GM19452 (cell line): ENCODE results near the gene ATPAF2.

Experiments used
- ATAC-seq: cut with Tn5 transposase; IDR thresholded peaks from one replicate; pipeline ENCODE4 v1.9.1; 2021; ENCODE audit not compliant: unreplicated experiment

The ATPAF2 gene

DNA sequence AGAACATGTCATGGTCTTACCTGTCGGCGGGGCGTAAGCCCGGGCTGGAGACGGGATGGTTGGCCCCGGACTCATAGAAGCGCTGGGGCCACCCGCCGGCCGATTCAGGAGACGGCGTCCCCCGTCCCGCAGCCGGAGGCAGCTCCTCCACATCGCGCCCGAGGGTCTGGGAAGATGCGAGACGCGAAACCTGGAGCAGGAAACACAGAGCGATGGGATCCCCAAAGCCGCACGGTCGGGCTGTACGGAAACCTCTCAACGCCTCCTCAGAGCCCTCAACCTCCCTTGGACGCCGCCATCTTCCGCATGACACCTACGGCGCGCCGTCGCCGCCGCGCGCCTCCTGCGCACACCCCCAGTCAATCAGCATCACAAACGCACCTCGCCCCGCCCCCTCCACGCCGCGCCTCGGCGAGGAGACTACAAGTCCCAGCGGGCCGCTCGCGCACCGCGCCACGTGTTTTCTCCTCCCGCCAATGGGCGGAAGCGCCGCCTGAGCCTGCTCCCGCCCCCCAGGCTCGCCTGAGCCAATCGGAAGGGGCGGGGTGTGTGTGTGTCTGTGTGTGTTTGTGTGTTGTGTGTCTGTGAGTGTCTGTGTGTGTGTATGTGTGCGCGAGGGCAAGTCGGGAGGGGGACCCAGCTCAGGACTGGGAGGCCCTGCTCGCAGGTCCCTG is at the start of gene ATPAF2, which contains the start of gene GID4:
Gene ATPAF2, minus strand, starts transcription at position 308 of the 674 bp plus-strand sequence. Its CDS starts 155 bp downstream, at position 153.
Gene GID4, plus strand, starts transcription at position 548 of the 674 bp plus-strand sequence. Its CDS starts 57 bp downstream, at position 605.
- peak; percentile 85 for ATAC-seq

DNA sequence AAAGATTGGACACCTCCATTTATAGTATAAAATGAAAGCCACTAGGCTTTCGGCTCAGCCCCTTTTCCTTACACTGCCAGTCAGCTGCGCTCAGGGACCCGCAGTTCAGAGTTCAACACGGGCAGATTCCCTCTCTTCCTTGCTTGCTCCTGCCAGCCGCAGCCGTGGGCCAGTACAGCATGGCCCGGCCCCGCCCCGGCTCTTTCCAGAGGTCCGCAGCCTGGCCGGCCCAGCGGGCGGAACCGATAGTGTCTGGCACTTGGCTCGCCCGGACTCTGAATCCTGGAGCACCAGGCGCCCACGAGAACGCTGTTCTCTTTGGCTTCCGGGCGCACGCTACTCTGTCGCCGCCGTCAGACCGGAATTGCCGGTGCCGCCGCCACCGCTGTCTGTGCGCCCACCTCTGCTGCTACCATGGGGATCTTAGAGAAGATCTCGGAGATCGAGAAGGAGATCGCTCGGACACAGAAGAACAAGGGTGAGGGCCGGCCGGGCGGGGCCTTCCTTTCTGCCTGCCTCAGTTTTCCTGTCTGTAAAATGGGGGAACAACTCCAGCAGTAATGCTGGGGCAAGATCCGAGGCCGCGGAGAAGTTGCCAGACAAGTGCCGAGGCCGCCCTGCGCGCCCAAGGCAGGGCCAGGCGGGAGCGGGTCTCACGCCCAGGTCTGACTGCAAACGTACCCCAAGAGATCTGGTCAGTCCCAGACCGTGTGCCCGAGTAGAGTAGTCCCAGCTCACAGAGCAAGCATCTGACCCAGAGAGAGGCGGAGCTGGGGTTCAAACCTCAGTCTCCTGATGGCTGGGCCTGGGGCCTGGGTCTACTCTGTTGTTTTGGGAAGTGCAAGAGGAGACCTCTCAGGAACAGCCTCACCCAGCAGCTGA is 48.9 kb upstream of the ATPAF2 start, which contains the start of gene DRG2:
Gene DRG2, plus strand, starts transcription at position 339 of the 882 bp plus-strand sequence. Its CDS starts 76 bp downstream, at position 415.
- ATAC-seq = peak; percentile 84

DNA sequence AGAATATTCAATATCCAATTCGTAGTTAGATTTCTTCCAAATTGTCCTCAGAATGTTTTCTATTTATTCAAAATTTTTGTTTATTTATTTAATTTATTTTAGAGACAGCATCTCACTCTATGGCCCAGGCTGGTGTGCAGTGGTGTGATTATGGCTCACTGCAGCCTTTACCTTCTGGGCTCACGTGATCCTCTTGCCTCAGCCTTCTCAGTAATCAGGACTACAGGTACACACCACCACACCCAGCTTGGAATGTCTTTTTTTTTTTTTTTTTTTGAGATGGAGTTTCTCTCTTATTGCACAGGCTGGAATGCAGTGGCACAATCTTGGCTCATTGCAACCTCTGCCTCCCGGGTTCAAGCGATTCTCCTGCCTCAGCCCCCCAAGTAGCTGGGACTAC is 45.3 kb upstream of the ATPAF2 start:
- no peak for ATAC-seq

DNA sequence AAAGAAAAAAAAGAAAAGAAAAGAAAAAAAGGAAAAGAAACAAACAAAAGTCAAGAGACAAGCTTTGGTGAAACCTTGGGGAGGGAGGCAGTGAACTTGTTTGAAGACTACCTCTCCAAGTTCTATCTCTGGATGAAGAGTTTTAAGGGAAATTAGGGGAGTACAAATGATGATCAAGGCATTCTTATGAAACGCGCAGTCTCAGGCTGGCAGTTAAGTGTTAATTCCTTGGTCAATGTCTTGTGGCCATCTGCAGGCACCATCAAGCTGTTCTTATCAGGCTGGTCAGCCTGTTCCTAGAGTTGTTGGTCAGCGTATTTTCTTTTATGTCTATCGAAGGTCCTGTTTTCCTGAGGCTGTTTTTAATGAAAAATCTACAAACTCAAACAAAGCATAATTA is 40.6 kb upstream of the ATPAF2 start:
- no peak for ATAC-seq

DNA sequence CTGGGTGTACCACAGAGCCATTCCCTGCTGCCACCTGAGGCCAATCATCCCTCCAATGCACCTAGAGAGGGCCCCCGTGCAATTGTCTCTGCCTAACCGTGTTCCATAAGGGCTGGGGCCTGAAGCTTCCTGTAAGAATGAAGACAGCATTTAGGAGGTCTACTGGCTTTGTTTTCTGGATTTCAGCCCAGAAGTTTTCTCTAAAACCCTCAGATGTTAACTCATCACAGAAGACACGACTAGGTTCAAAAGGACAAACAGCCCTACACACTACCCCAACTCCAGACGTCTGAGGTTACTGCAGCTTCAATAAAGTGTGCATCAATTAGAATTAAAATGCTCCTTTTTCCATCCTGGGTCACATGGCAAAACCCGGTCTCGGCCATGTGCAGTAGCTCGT is 38.0 kb upstream of the ATPAF2 start:
- ATAC-seq = no peak

DNA sequence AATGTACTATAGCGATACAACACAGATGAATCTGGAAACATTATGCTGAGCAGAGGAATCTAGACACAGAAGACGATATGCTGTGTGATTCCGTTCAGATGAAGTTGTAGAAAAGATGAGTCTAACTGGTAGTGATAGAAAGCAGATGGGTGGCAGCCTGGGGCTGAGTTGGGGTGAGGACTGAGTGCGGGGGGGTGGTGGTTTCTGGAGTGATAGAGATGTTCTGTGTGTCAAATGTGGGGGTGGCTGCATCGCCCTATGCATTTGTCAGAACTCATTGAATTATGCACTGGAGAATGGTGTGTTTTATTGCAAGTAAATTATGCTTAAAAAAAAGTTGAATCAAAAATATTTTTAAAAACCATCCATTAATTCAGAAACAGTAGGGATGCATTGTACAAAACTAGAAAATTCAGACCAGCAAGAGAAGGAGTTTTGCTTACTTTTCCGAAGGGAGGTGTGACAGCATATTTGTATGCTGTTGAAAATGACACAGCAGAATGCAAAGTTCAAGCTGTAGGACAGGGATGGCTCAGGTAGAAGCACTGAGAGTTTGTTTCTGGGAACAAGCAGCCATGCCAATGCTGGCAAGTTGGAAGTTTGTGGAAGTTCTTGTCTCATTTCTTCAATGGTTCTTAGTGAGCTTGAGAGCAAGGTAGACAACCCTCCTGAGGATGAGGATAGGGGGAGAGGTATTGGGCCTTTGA is 35.8 kb upstream of the ATPAF2 start:
- ATAC-seq = no peak

DNA sequence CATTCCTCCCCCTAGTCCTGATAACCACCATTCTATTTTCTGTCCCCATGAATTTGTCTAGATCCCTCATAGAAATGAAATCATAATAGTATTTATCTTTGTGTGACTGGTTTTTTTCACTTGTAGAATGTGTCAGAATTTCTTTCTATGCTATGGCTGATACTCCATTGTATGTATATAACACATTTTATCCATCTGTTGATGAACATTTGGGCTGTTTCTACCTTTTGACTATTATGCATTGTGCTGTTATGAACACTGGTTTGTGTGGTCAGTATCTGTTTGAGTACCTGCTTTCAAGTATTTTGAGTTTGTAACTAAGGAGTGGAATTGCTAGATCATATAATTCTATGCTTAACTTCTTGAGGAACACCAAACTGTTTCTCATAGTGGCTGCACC is 32.8 kb upstream of the ATPAF2 start:
- ATAC-seq = no peak

DNA sequence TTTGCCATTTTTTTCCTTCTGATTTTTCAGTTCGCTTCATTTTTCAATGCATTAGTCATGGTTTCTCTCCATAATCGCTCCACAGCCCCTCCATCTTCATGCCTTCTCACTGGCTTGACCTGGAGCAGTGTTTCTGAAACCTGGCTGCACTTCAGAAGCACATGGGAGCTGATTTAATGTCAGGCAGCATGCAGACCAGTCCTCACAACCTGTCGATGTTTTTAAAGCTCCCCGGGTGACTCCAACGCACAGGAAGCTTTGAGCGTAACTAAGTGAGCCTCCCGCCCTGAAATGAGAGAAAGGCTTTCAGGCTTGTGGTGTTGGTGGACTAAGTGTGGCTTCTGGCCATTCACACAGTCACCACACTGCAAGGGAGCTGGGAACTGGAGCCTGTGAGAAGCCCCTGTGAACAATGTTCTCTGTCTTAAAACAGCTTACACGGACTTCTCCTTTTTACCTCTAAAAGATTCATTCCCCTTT is 31.9 kb upstream of the ATPAF2 start:
- ATAC-seq = no peak

DNA sequence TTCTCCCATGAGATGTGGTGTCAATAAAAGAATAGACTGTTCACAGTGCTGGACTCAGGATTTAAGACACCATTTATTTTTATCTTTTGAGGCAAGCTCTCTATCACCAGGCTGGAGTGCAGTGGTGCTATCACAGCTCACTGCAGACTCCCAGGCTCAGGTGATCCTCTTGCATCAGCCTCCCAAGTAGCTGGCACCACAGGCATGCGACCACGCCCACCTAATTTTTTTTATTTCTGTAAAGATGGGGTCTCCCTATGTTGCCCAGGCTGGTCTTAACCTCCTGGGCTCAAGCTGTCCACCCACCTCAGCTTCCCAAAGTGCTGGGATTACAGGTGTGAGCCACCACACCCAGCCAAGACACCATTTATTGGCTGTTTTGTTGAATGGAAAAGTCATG is 30.1 kb upstream of the ATPAF2 start:
- no peak for ATAC-seq

DNA sequence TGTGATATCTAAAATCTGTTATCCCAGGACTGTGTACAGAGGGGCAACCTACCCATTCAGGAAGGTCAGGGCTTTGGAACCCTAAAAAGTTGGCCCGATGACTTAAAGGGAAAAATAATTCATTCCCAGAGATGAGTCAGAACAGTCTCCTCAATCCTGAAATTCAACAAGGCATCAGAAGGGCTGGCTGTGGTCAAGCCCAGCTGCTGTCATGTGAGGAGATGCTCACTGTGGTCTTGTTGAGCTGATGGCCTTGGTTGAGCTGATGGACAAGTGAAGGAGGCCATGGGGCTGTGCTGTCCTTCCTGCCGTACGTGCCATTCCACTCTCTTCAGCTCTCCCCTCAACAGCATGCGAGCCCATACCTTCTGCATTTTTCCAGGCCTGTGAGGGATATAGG is 27.9 kb upstream of the ATPAF2 start:
- no peak for ATAC-seq

DNA sequence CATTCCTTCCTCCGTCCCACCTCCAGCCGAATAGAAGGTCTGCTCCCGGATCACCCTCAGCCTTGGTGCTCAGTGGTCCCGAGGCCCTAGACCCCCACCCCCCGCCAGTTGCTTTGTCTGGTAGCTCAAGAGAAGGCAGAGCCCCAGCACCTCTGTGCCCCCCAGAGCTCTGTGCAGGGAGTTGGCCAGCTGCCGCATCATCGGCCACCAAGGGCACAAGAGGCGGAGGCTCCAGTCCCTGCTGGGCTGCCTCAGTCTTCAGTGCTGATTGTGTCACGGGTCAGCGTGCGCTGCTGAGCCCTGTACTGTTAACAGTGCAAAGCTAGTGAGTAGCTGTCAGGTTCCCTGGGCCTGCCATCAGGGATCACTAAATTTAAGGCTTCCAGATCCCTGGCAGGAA is 26.6 kb upstream of the ATPAF2 start:
- no peak for ATAC-seq

DNA sequence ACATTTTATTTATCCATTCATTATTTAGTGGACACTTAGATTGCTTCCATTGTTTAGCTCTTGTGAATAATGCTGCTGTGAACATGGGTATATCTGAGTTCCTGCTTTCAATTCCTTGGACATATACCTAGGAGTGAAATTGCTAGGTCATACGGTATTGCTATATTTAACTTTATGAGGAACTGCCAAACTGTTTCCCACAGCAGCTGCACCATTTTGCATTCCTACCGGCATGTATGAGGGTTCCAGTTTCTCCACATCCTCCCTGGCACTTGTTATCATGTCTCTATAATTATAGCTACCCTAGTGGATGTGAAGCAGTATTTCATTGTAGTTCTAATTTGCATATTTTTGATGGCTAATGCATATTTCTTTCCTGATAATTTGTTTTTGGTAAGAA is 25.1 kb upstream of the ATPAF2 start:
- no peak for ATAC-seq

DNA sequence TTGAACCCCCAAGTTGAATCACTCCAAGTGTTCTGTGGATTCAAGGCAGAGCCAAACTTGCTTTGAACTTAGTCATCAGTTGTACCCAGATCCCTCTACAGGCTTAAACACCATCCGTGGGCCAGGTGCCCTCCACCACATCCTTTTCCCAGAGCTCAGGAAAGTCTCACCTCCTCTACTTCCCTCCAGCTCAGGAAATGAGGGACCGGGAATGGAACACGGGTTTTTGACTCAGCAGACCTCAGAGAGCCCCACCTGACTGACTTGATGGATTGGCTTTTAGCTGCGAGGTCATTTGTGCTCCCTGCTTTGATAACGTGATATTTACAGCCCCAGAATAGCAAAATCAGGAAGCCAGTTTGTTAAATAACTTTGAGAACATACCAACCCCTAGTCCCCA is 20.3 kb upstream of the ATPAF2 start:
- no peak for ATAC-seq

DNA sequence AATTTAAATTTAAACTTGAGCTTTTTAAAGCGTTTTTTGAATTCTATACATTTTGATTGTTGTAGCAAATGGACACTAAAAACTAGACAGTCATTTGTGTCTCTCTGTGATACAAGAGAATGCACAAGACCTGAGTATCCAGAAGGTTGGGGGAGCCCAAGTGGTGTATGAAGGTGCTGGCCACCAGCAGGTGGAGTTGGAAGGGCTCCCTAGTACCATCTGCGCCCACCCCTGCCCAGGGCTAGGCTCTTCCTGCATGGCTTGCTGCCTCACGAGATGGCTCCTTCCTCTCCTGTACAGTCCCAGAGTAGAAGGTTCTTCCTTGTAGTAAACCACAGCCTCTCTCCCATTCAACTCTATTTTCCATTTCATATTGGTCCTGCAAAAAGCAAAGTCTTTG is 17.2 kb upstream of the ATPAF2 start:
- no peak for ATAC-seq

DNA sequence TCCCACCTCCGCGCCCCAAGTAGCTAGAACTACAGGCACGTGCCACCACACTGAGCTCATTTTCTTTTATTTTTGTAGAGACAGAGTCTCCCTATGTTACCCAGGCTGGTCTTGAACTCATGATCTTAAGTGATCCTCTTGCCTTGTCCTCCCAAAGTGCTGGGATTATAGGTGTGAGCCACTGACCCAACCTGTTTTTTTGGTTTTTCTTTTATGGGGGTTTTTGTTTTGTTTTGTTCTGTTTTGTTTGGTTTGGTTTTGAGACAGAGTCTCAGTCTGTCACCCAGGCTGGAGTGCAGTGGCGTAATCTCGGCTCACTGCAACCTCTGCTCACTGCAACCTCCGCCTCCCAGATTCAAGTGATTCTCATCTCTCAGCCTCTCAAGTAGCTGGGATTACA is 16.6 kb upstream of the ATPAF2 start:
- no peak for ATAC-seq

DNA sequence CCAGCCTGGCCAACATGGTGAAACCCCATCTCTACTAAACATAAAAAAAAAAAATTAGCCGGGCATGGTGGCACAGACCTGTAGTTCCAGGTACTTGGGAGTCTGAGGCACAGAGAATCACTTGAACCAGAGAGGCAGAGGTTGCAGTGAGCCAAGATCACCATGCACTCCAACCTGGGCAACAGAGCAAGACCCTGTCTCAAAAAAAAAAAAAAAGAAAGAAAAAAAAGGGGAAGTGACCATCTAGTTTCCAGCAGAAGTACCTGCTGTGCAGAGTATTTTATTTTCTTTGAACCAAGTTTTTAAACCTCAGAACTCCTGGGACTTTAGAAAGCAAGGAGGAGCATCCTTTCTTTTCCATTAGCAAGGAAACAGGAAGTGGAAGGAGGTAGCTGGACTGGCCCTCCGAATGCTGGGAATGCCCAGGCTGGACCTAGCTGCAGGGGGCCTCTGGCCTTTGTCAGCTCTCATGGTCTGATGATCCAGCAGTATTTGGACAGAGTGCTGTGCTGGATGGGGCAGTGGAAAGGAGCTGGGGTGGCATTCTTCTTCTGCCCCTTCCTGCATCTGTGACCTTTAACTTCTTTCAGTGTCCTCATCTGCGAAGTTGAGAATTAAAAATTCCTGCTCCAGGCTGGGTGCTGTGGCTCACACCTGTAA is 6.9 kb upstream of the ATPAF2 start:
- ATAC-seq = no peak

DNA sequence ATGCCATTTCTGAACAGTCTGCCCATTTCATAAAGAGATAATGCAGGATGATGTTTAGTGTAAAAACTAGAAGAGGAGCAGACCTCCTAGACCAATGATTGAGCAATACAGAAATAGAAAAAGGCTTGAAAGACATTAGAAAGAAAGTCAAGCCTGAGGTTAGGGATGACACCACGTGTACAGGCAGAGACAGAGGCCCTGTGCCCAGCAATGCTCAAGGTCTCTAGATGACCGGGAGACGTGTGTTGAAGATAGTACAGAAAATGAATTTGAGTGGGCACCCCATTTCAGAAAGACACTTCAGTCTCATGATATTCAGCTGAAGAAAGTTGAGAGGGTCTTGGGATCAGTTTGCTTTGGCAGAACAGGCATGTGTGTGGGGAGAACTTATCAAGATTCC is 5.6 kb upstream of the ATPAF2 start:
- no peak for ATAC-seq

DNA sequence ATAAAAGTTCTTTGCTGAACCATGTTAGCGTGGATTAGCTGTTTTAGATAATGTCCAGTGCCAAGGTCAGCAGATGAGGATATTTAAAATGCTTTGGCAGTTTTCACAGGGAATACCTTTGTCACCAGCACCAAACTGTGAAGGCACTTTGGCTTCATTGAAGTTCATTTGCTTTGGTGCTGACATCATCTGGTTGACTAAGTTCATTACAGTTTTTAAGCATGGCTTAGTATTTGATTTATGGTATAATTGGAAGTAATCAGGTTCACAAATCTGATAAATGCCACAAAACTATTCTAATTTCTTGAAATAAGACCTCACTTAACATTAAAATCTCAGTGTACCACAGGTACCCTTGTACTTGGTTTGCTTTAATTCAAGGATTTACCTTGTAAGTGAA is 4.5 kb upstream of the ATPAF2 start:
- no peak for ATAC-seq

DNA sequence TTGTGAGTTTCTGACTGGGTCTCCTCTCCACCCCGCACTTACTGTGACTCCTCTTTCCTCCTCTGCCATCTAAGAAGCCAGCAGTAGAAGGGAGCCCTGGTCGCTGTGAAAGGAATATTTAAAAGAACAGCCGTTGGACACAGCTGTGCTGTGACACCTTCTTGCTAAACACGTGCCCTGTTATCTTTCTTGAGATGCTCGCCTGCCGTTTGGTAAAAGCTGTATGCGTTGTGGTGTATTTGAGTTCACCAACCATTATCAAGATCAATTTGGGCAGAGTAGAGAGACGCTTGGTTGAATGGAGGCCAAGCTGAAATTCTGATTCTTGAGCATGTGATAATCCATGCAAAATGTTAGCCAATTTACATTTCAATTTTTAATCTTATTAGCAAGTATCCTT is 4.0 kb upstream of the ATPAF2 start:
- no peak for ATAC-seq

DNA sequence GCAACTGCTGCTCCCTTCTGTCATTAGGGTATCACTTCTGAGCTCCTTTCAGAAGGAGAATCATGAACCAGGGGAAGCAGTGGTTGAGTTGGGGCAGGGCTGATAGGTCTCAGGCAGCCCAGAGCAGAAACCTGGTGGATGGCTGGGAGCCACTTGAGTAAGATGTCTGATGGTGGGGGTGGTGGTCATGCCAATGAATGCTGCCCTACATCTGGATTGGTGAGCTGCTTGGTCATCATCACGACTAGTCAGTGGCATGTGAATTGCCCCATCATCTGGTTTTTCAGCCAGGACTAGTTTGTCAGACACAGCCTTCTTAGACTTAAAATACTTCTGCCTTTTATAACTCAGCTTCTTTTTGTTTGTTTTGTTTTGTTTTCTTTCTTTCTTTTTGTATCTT is 2.8 kb upstream of the ATPAF2 start:
- ATAC-seq = no peak
